Parathyroid adenoma (tissue), 2 donors: Measurements from ENCODE around the gene FETUB.

Experiments used
- H2AFZ ChIP-seq: fragments of 300-600 bp; sonication (generic); one replicate; pipeline ENCODE4 v1.7.0; 2017; ENCODE audit warnings: antibody characterized with exemption, mild to moderate bottlenecking
- H3K27ac ChIP-seq: fragments of 300-600 bp; sonication (generic); one replicate; pipeline ENCODE4 v1.7.0; 2017
- H3K27me3 ChIP-seq: fragments of 300-600 bp; sonication (generic); one replicate; pipeline ENCODE4 v1.7.0; 2017; ENCODE audit warnings: low read length; ENCODE audit not compliant: control insufficient read depth, insufficient read depth
- H3K36me3 ChIP-seq: fragments of 300-600 bp; sonication (generic); one replicate; pipeline ENCODE4 v1.7.0; 2017; ENCODE audit warnings: low read length; ENCODE audit not compliant: control insufficient read depth, insufficient read depth
- H3K4me1 ChIP-seq: fragments of 300-600 bp; sonication (generic); one replicate; pipeline ENCODE4 v1.7.0; 2017; ENCODE audit warnings: control low read depth
- H3K4me2 ChIP-seq: fragments of 300-600 bp; sonication (generic); one replicate; pipeline ENCODE4 v1.7.0; 2017; ENCODE audit warnings: low read length
- H3K4me3 ChIP-seq: fragments of 300-600 bp; sonication (generic); one replicate; pipeline ENCODE4 v1.7.0; 2017; ENCODE audit warnings: low read depth, low read length
- H3K79me2 ChIP-seq: fragments of 300-600 bp; sonication (generic); one replicate; pipeline ENCODE4 v1.7.0; 2017; ENCODE audit warnings: control low read depth
- H3K9ac ChIP-seq: fragments of 300-600 bp; sonication (generic); one replicate; pipeline ENCODE4 v1.7.0; 2017; ENCODE audit warnings: mild to moderate bottlenecking
- H3K9me3 ChIP-seq: fragments of 300-600 bp; sonication (generic); one replicate; pipeline ENCODE4 v1.7.0; 2017; ENCODE audit warnings: low read length; ENCODE audit not compliant: control insufficient read depth
- CTCF ChIP-seq: fragments of 300-600 bp; sonication (generic); IDR thresholded peaks from one replicate; pipeline ENCODE4 v1.7.0; 2017; ENCODE audit warnings: antibody characterized with exemption, mild to moderate bottlenecking
- donor health status: primary hyperparathyroidism.

Gene FETUB

GRCh38 chr3:186639778-186640472, at the start of gene FETUB:
Gene FETUB (plus strand): TSS chr3:186640399. CDS start chr3:186640461, 62 bp downstream.
- Histone ChIP-seq H2AFZ (no peak within 1 kb of the TSS), H3K9me3 (no peaks in the 10 kb centered on the region), H3K79me2 (no peaks in the 10 kb centered on the region), H3K4me3 (no peak within 1 kb of the TSS), H3K27ac (no peak within 1 kb of the TSS), H3K4me1 (no peaks in the 10 kb centered on the region), H3K9ac (no peak within 1 kb of the TSS), H3K36me3 (no peaks in the 10 kb centered on the region), H3K4me2 (no peak within 1 kb of the TSS), H3K27me3 (no peaks in the 10 kb centered on the region)
- TF ChIP-seq CTCF, result no peak

- H3K9ac ChIP-seq, result no peak overlapping the region
- no peak for TF ChIP-seq CTCF
- H3K27me3 ChIP-seq, result no peaks in the 10 kb centered on the region
- no peak overlapping the region for H3K27ac ChIP-seq
- H3K36me3 ChIP-seq, result no peaks in the 10 kb centered on the region
- H3K4me3 ChIP-seq, result no peak overlapping the region
- no peaks in the 10 kb centered on the region for H3K79me2 ChIP-seq
- H3K4me1 ChIP-seq, result no peaks in the 10 kb centered on the region
- no peak overlapping the region for H2AFZ ChIP-seq
- H3K4me2 ChIP-seq, result no peak overlapping the region
- H3K9me3 ChIP-seq, result no peaks in the 10 kb centered on the region
Observed at GRCh38 chr3:186590580-186591295, 49.5 kb upstream of the FETUB start.

- no peaks in the 10 kb centered on the region for H3K79me2 ChIP-seq
- no peak for TF ChIP-seq CTCF
Observed at GRCh38 chr3:186592682-186593081, 47.5 kb upstream of the FETUB start.

GRCh38 chr3:186593862-186594261, 46.3 kb upstream of the FETUB start:
- Histone ChIP-seq H3K27me3 (no peaks in the 10 kb centered on the region), H3K27ac (no peak overlapping the region), H3K4me1 (no peaks in the 10 kb centered on the region), H3K4me3 (no peak overlapping the region), H3K9me3 (no peaks in the 10 kb centered on the region), H3K4me2 (no peak overlapping the region), H3K79me2 (no peaks in the 10 kb centered on the region), H2AFZ (no peak overlapping the region), H3K36me3 (no peaks in the 10 kb centered on the region), H3K9ac (no peak overlapping the region)
- TF ChIP-seq CTCF, result no peak

More at GRCh38 chr3:186592682-186593081, 47.5 kb upstream of the FETUB start:
- Histone ChIP-seq H2AFZ (no peak overlapping the region), H3K4me1 (no peaks in the 10 kb centered on the region), H3K27me3 (no peaks in the 10 kb centered on the region), H3K4me3 (no peak overlapping the region), H3K9ac (no peak overlapping the region), H3K4me2 (no peak overlapping the region), H3K27ac (no peak overlapping the region), H3K9me3 (no peaks in the 10 kb centered on the region), H3K36me3 (no peaks in the 10 kb centered on the region)
